Endothelial cell of umbilical vein (primary cell): ENCODE measurements around the gene AIF1. TPM values are rescaled to one million over a fixed set of nuclear protein-coding genes. Genes with fewer than 3 reads are reported as not detected.

Source experiments
- BruUV-seq: library from RNA; stranded (reverse); fragments of 400-500 nt; replicated peaks from 2 replicates; lab custom pipeline; 2021; lab: Mats Ljungman, UMichigan
- CTCF ChIA-PET: fragments of 300-600, 350-600 bp; sonication (Branson Sonifier 250); formaldehyde crosslinking; loops from one replicate; lab custom pipeline; 2021; ENCODE audit warnings: antibody characterized with exemption, inconsistent platforms; lab: Charles Lee
- POLR2A ChIA-PET: fragments of 300-600, 350-600 bp; sonication (Branson Sonifier 250); formaldehyde crosslinking; loops from one replicate; lab custom pipeline; 2021; ENCODE audit warnings: antibody characterized with exemption, inconsistent platforms; lab: Charles Lee
- DNase-seq: peaks from one replicate; pipeline ENCODE4 v3.0.0-alpha.2; 2011; ENCODE audit warnings: low read depth, low spot score
- FAIRE-seq: peaks from 2 replicates; lab custom pipeline; 2011; peaks lifted over from hg19 to GRCh38; lab: Jason Lieb, UNC
- H2AFZ ChIP-seq: 2 replicates; pipeline ENCODE4 v1.6.0; 2012; ENCODE audit warnings: low read depth, low read length, control low read depth, inconsistent platforms
- H3K27ac ChIP-seq: 2 replicates; pipeline ENCODE4 v1.5.1; 2011; ENCODE audit warnings: low read depth, mild to moderate bottlenecking, control low read depth, low read length, moderate library complexity; ENCODE audit not compliant: insufficient read depth
- H3K27me3 ChIP-seq, 2 experiments: 2 replicates each; pipeline versions ENCODE4 v1.6.0 to v1.6.1; 2011; ENCODE audit warnings: low read length in 2 of 2, mixed read lengths in 1 of 2; ENCODE audit not compliant: control insufficient read depth in 2 of 2, insufficient read depth in 2 of 2
- H3K36me3 ChIP-seq, 2 experiments: 2 replicates in 1 of 2; 3 replicates in 1 of 2; pipeline ENCODE4 v1.5.1; 2011; ENCODE audit warnings: low read length in 2 of 2, mild to moderate bottlenecking in 1 of 2, moderate library complexity in 1 of 2; ENCODE audit not compliant: control insufficient read depth in 2 of 2, insufficient read depth in 2 of 2; ENCODE audit errors: extremely low read depth in 1 of 2
- H3K4me1 ChIP-seq: 3 replicates; pipeline ENCODE4 v1.5.1; 2011; ENCODE audit warnings: mild to moderate bottlenecking, low read length; ENCODE audit not compliant: control insufficient read depth, insufficient read depth; ENCODE audit errors: extremely low read depth
- H3K4me2 ChIP-seq: 2 replicates; pipeline ENCODE4 v1.6.1; 2011; ENCODE audit warnings: low read length, control low read depth, mixed read lengths; ENCODE audit not compliant: insufficient read depth
- H3K4me3 ChIP-seq, 3 experiments: fragments of 200-600 bp in 1 of 3; sonication (generic), shearing (Covaris generic) in 1 of 3; replicated peaks in 1 of 3; 2 replicates each; pipeline ENCODE4 v1.5.1; 2011 to 2016; ENCODE audit warnings: control low read depth in 3 of 3, low read length in 3 of 3, mild to moderate bottlenecking in 2 of 3, inconsistent platforms in 1 of 3, low read depth in 1 of 3, moderate library complexity in 1 of 3; ENCODE audit not compliant: insufficient read depth in 1 of 3
- H3K79me2 ChIP-seq: 2 replicates; pipeline ENCODE4 v1.6.0; 2012; ENCODE audit warnings: low read length, inconsistent platforms; ENCODE audit not compliant: control insufficient read depth, insufficient read depth
- H3K9ac ChIP-seq: replicated peaks from 2 replicates; pipeline ENCODE3; 2011; ENCODE audit warnings: low read length, control low read depth; ENCODE audit not compliant: insufficient read depth; ENCODE audit errors: extremely low read depth
- H3K9me1 ChIP-seq: replicated peaks from 3 replicates; pipeline ENCODE4 v1.6.0; 2011; ENCODE audit warnings: mild to moderate bottlenecking, low read length; ENCODE audit not compliant: control insufficient read depth, insufficient read depth; ENCODE audit errors: extremely low read depth
- H3K9me3 ChIP-seq: replicated peaks from 2 replicates; pipeline ENCODE4 v1.5.1; 2012; ENCODE audit warnings: low read length, inconsistent platforms; ENCODE audit not compliant: control insufficient read depth, insufficient read depth
- H4K20me1 ChIP-seq: replicated peaks from 2 replicates; pipeline ENCODE3; 2011; ENCODE audit warnings: mild to moderate bottlenecking, low read length; ENCODE audit not compliant: control insufficient read depth, insufficient read depth; ENCODE audit errors: extremely low read depth
- CTCF ChIP-seq, 2 donors: IDR thresholded peaks; 1 replicate in 1 of 2; 2 replicates in 1 of 2; pipeline ENCODE4 v1.5.1; 2011; ENCODE audit warnings: low read length in 2 of 2, mild to moderate bottlenecking in 2 of 2, moderate library complexity in 2 of 2, control low read depth in 1 of 2, inconsistent platforms in 1 of 2, low read depth in 1 of 2; ENCODE audit not compliant: insufficient read depth in 1 of 2; ENCODE audit errors: extremely low read depth in 1 of 2
- EZH2 ChIP-seq: IDR thresholded peaks from 2 replicates; pipeline ENCODE4 v1.6.1; 2012; ENCODE audit warnings: borderline replicate concordance, low read depth, mild to moderate bottlenecking, moderate library complexity, low read length, inconsistent platforms; ENCODE audit not compliant: severe bottlenecking
- FOS ChIP-seq: IDR thresholded peaks from 2 replicates; pipeline ENCODE4 v1.6.1; 2011; ENCODE audit warnings: mild to moderate bottlenecking, low read length, moderate library complexity, borderline replicate concordance; ENCODE audit not compliant: insufficient read depth
- GATA2 ChIP-seq: IDR thresholded peaks from 2 replicates; pipeline ENCODE4 v1.7.0; 2011; ENCODE audit warnings: low read depth, mild to moderate bottlenecking, moderate library complexity, mixed read lengths, low read length; ENCODE audit not compliant: insufficient read length, insufficient read depth
- JUN ChIP-seq: IDR thresholded peaks from 2 replicates; pipeline ENCODE4 v1.6.1; 2011; ENCODE audit warnings: borderline replicate concordance, low read depth; ENCODE audit not compliant: insufficient read length, insufficient read depth
- MAX ChIP-seq: IDR thresholded peaks from 2 replicates; pipeline ENCODE4 v1.6.1; 2011; ENCODE audit not compliant: insufficient read depth, insufficient read length
- MYC ChIP-seq: IDR thresholded peaks from one replicate; pipeline ENCODE4 v1.6.1; 2011; ENCODE audit warnings: mild to moderate bottlenecking, low read depth, low read length
- POLR2A ChIP-seq: IDR thresholded peaks from 2 replicates; pipeline ENCODE4 v1.6.1; 2012; ENCODE audit warnings: low read depth, mild to moderate bottlenecking, control low read depth, low read length
- POLR2AphosphoS5 ChIP-seq: IDR thresholded peaks from 2 replicates; pipeline ENCODE4 v1.6.1; 2012; ENCODE audit warnings: low read depth, mild to moderate bottlenecking, control low read depth, low read length, moderate library complexity; ENCODE audit not compliant: insufficient read depth
- dilution Hi-C: fragments of 300-500 bp; cut with MboI; formaldehyde crosslinking; loops from one replicate; pipeline ENCODE4 v1.15.0; 2019; ENCODE audit warnings: low sequenced_read_pairs; ENCODE audit not compliant: extremely low pct_ligation_motif_present
- intact Hi-C: fragments of 100-400 bp; cut with micrococcal nuclease; formaldehyde crosslinking; loops from one replicate; pipeline ENCODE4 v1.10.0; 2022
- polyA plus RNA-seq, 4 experiments: library from polyadenylated mRNA; depleted of rRNA in 3 of 4; stranded (reverse) in 3 of 4; unstranded in 1 of 4; fragments of >200 nt; gene quantifications; 2 replicates each; pipeline versions ENCODE4 v1.2.1 to v1.2.3, GENCODE V29; 2011 to 2012; ENCODE audit warnings: missing spikeins in 1 of 4
- total RNA-seq: library from RNA; stranded (reverse); gene quantifications from 2 replicates; pipeline ENCODE4 v1.2.3, GENCODE V29; 2021

AIF1 gene
- total and polyA plus RNA-seq, 2 donors (not counting 3 experiments of a cell fraction or from before 2014, with no cell fraction given) = not detected

- Histone ChIP-seq H3K4me2 (peak overlapping the region; percentile 67), H3K27me3 (no peaks in the 10 kb centered on the region), H3K9ac (peak overlapping the region; percentile 82), H3K4me3 (peak overlapping the region in 1 of 3 experiments; percentile 33), H3K9me3 (no peaks in the 10 kb centered on the region), H3K27ac (no peak overlapping the region), H2AFZ (no peak overlapping the region), H3K4me1 (peaks cover 45% of the 10 kb centered on the region), H3K79me2 (peaks cover 34% of the 10 kb centered on the region), H4K20me1 (no peaks in the 10 kb centered on the region), H3K9me1 (no peaks in the 10 kb centered on the region), H3K36me3 (peaks cover 2 to 3% of the 10 kb centered on the region in 2 experiments)
- intact Hi-C loops = loop anchor here (2.0 to 10.0 kb wide), 3 partner anchors 77 to 533 kb away; partner anchors contain the start of genes GPSM3 and PBX2
- ChIA-PET POLR2A (interaction anchor here (1.0 to 2.1 kb wide), 3 partner anchors 10 to 166 kb away, joined by 3 to 13 read pairs (median 4); partner anchors contain the start of genes BAG6, HSPA1B and PRRC2A), CTCF (interaction anchor here (1.0 to 5.7 kb wide), 3 partner anchors 9 to 113 kb away, joined by 3 to 38 read pairs (median 3); partner anchors contain the start of gene BAG6)
- BruUV-seq = no TSS peak
- TF ChIP-seq JUN (no peak), GATA2 (no peak)
- dilution Hi-C loops = no loop called here
- no peak for FAIRE-seq
- no peak for DNase-seq
Measured at GRCh38 chr6:31661262-31662123, 46.5 kb downstream of the AIF1 start.

DNA sequence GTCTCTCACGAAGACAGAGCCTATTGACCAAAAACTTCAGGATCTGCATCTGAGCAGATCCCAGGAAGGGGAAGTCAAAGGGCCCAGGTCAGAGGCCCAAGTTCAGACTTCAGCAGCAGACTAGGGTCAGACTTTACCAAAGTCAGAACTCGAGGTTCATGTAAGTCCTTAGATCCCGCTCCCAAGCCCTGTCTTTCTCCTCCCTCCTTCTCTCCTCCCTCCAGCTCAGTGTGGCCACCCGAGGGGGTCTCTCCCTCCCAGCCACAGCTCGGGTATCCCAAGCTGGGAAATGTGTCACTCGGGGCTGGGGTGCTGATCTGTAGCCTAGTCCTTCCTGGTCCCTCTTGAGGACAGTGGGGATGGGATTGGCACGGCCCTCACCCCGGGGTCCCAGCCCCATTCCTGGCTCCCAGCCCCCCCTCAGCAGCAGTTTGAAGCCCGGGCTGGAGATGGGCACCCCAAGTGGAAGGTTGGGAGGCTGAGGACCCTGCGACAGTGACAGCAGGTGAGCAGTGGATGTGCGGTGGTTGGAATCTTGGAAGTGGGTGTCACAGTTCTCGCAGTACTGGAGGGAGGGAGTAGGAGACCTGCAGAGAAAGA is 47.2 kb downstream of the AIF1 start:
- FAIRE-seq (no peak), DNase-seq (no peak)
- Histone ChIP-seq H3K4me1 (peaks cover 50% of the 10 kb centered on the region), H3K9me3 (no peaks in the 10 kb centered on the region), H3K9ac (no peak overlapping the region), H3K27me3 (no peaks in the 10 kb centered on the region), H3K36me3 (peaks cover 2 to 3% of the 10 kb centered on the region in 2 experiments), H3K79me2 (peaks cover 40% of the 10 kb centered on the region), H4K20me1 (no peaks in the 10 kb centered on the region), H2AFZ (no peak overlapping the region), H3K4me3 (no peak overlapping the region), H3K27ac (no peak overlapping the region), H3K4me2 (no peak overlapping the region), H3K9me1 (no peaks in the 10 kb centered on the region)
- intact Hi-C loops (loop anchor here (5.0 to 10.0 kb wide), 2 partner anchors 170 to 533 kb away; partner anchors contain the start of genes GPSM3 and PBX2), dilution Hi-C loops (no loop called here)
- ChIA-PET POLR2A (interaction anchor here (2.1 kb wide), 1 partner anchor 10 kb away, joined by 13 read pairs; the partner anchor contains the start of gene BAG6), CTCF (interaction anchor here (1.0 to 5.7 kb wide), 2 partner anchors 10 to 160 kb away, joined by 4 to 38 read pairs; partner anchors contain the start of gene BAG6)
- no peak for TF ChIP-seq GATA2
- no peak for TF ChIP-seq EZH2
- TF ChIP-seq POLR2A = no peak
- no peak for TF ChIP-seq MAX
- TF ChIP-seq CTCF (IDR thresholded peaks at IDR 0.05; ENCODE audit: extremely low read depth in 1 of 2, insufficient read depth in 1 of 2, low read depth in 1 of 2, low read length in 2 of 2) = no peak
- TF ChIP-seq POLR2AphosphoS5 = no peak
- TF ChIP-seq MYC = no peak
- TF ChIP-seq JUN = no peak
- TF ChIP-seq FOS = no peak
- BruUV-seq = no TSS peak
